ENCODE results near the gene TSPAN19.

Gene TSPAN19

GRCh38 chr12:84973026-84973425 lies 63.1 kb downstream of the TSPAN19 start:
- H3K4me1 Mint-ChIP-seq, result peaks cover 6% of the 10 kb centered on the region

GRCh38 chr12:84969226-84969625 lies 66.9 kb downstream of the TSPAN19 start:
- peaks cover 3% of the 10 kb centered on the region for H3K4me1 Mint-ChIP-seq
- no peaks in the 10 kb centered on the region for H3K9me3 Mint-ChIP-seq
- no peaks in the 10 kb centered on the region for H3K27me3 Mint-ChIP-seq (ENCODE audit: low read depth)
- no peaks in the 10 kb centered on the region for H3K36me3 Mint-ChIP-seq (ENCODE audit: low read depth)
- H3K4me3 Mint-ChIP-seq, result no peak overlapping the region
- no peak overlapping the region for H3K27ac Mint-ChIP-seq
- TF ChIP-seq CTCF (IDR thresholded peaks at IDR 0.05; ENCODE audit: unreplicated experiment in 3 of 3), result no peak

More at GRCh38 chr12:84973026-84973425, 63.1 kb downstream of the TSPAN19 start:
- TF ChIP-seq CTCF (IDR thresholded peaks at IDR 0.05; ENCODE audit: unreplicated experiment in 3 of 3), result no peak
- no peak overlapping the region for H3K4me3 Mint-ChIP-seq
- H3K27ac Mint-ChIP-seq, result no peak overlapping the region
- no peaks in the 10 kb centered on the region for H3K27me3 Mint-ChIP-seq (ENCODE audit: low read depth)
- H3K9me3 Mint-ChIP-seq, result no peaks in the 10 kb centered on the region
- no peaks in the 10 kb centered on the region for H3K36me3 Mint-ChIP-seq (ENCODE audit: low read depth)
